NCI-H2029 (cell line): Measurements from ENCODE around the gene PSMD1.
"Not testable (repeated sequence)": the region's sequence is repeated elsewhere in the genome, so short reads cannot be mapped to it uniquely, and the experiment has no call there.

Experiments
- DNase-seq: peaks from one replicate; lab custom pipeline; 2025; lab: John Stamatoyannopoulos, UW

The PSMD1 gene

DNA sequence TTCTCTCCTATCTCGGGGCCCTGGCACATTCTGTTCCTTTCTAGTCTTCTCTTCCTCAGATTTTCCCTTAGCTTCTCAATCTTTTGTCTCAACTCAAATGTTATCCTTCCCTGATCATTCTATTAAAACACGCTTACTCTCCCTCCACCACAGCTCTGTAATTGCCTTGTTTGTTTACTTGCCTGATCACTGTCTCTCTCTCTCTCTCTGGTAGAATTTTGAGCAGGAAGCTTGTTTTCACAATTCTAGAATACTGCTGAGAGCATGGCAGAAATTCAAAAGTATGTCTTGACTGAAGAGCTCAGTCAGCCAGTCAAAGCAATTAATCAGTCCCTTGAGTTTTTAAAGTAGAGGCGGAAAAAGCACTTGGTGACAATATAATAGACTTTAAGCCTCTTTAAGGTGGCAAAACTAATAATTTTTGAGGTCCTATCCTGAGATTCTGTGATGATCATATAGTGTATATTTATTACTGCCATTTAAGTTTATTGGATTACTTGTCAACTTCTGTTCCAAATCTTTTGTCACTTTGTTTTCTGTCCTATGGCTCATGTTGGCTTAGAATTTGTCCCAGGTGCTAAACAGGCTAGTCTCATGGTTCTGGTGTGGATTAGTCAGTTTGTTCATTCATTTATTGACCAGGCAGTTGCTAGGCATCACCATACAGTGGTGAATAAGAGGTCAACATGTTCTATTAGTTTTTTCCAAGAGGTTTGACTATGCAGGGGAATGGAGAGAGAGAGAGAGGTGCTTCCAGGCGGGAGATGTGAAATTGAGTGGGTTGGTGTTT lies 2.3 kb downstream of the PSMD1 start:
- no peak for DNase-seq

DNA sequence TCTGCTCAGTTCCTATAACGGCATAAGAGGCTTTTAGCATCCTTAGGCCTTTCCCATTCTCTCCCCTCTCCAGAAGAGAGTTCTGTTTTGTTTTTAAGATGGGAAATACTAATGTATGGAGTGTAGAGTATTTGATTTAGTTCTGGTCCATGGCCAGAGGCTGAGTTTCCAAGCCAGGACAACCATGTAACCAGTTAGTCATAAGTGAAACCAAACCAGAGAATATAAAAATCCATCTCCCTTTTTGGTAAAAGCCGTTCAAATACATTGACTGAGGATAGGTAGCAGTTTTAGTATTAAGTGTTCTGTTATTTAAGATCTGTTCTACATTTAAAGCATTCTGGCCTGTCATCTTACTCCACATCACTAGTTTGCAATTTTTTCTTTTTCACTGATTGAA lies 3.1 kb downstream of the PSMD1 start:
- no peak for DNase-seq

DNA sequence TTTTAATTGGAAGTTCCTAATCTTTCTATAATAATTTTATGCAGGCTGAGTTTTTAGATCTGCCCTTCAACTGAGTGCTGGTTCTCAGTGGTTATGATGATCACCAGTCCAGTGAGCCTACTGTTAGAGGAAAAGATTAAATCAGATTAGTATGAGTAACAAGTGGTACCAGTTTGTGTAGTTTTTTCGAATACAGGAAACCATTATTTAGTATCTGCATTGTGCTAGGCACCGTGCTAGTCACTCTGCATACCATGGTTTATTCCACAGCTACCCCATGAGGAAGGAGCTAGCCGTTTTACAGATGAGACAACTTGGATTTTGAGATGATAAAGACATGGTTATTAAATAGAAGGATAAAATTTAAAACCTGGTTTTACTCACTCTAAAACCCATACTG lies 6.1 kb downstream of the PSMD1 start:
- no peak for DNase-seq

DNA sequence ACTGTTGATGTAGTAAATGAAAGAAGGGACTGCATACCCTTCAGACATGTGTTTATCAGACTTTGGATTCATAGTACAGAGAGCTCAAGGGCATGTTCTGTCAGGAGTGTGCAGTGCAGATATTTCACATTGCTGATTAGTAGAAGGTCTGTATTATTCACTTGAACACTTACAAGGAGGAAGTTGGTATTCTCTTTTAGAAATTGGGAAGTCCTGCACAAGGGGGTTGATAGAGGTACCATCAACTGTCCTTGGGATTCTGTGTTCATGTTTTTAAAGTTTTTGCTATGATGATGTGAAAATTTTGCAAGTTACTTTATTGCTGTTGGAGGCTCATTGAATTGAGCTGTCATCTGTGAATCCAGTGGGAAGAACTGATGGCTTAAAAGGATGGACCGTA lies 6.7 kb downstream of the PSMD1 start:
- DNase-seq: no peak

DNA sequence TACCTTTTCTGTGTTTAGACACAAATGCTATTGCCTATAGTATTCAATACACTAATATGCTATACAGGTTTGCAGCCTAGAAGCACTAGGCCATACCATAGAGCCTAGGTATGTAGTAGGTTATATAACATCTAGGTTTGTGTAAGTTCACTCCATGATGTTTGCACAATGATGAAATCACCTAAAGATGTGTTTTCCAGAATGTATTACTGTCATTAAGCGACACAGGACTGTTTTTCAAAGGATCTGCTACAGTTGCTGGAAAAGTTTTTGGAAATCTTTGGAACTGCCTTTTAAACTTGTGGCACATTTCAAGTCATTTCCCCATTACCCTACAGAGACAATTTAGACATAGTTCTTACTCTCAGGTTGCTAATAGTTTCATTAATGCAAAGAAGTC lies 9.3 kb downstream of the PSMD1 start:
- DNase-seq: no peak

DNA sequence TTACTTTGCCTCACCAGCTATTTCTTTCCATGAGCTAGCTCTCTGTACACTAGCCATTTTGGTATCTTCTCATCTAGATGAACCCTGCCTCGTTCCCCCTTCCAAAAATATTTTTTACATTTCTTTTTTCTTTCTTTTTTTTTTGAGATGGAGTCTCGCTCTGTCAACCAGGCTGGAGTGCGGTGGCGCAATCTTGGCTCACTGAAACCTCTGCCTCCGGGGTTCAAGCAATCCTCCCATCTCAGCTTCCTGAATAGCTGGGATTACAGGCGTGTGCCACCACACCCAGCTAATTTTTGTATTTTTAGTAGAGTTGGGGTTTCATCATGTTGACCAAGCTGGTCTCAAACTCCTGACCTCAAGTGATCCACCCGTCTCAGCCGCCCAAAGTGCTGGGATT lies 10.9 kb downstream of the PSMD1 start:
- DNase-seq: not testable (repeated sequence)

DNA sequence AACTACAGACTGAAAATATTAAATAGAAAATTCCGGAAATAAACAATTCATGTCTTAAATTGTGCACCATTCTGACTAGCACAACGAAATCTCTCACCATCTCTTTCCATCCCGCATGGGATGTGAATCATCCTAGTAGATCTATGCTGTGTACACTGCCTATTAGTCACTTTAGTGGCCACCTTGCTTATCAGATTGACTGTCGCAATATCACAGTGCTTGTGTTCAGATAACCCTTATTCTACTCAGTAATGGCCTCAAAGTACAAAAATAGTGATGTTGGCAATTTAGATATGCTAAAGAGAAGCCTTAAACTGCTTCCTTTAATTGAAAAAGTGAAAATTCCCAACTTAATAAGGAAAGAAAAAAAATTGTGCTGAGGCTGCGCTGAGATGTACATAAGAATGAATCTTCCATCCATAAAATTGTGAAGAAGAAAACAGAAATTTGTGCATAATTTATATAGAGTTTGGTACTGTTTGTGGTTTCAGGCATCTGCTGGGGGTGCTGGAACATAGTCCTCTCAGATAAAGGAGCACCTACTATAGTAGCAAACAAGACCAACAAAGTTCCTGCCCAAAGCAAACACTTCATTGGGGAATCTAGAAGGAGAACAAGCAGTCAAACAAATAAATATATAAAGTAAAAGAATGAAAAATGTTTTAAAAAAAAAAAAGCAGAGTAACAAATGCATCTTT lies 12.0 kb downstream of the PSMD1 start:
- DNase-seq: no peak

DNA sequence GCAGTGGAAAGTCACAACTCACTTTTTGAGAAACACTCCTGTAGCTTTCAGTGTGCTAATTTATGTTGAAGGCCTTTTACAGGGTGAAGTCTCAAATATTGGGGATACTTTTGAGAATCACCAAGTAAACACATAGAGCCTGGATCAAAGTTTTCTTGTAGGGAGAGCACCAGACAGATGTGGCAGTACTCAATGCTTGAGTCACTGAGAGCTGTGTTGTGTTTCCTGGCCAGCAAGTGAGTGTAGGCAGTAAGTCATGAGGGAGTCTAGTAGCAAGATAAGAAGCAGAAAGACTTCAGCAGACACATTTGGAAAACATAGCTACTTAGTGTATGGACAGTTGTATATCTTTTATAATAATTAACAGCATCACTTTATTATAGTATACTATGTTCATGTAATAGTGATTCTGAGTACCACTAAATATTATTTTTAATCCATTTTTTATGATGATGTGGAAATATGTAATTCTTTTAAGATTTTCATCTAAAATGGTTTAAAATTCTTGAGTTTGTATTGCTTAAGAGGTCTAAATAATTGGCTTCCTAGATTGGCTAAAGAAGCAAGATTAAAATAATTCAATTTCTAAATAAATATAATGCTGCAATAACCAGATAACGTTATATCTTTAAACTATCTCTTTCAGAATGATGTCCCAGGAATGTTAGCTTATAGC lies 12.8 kb downstream of the PSMD1 start:
- no peak for DNase-seq

DNA sequence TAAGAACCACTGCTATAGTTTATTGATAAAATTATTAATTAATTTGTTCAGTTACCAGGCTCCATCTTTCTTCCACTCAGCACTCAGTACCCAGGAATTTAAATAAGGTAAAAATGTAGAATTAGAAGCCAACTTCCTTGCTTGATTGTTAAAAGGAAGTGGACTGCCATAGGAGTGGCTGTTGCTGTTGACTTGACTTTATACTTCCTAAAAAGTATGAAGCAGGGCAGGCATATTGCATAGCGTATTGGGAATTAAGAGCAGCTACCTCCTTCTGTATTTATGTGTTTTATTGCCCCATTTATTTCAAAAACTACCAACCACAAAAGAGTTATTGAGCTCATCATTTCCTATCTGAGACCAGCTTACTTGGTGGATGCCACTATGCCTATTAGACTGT lies 27.9 kb downstream of the PSMD1 start:
- no peak for DNase-seq

DNA sequence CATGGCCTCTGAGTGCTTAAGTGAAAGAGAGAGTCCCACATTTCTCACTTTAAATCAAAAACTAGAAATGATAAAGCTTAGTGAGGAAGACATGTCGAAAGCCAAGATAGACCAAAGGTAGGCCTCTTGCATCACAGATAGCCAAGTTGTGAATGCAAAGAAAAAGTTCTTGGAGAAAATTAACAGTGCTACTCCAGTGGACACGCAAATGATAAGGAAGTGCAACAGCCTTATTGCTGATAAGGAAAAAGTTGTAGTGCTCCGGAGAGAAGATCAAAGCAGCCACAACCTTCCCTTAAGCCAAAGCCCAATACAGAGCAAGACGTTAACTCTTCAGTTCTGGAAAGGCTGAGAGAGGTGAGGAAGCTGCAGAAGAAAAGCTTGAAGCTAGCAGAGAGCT lies 32.1 kb downstream of the PSMD1 start:
- no peak for DNase-seq

DNA sequence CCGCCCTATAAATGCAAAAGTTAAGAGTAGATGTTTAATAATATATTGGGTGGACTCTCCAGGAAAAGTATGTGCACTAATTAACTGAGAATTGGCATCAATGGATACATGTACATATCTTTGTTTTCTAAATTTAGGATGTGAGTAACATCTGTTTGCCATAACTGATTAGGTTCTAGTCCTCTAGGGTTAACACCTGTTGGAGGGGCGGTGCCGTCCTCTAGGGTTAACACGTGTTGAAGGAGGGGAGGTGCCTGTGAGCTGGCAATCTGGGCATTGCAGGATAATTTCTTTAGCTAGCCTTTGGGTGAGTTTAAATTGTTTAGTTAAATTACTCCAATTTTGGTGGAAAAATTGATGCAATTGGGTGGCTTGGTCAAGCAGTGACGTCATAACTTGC lies 37.3 kb downstream of the PSMD1 start:
- no peak for DNase-seq

DNA sequence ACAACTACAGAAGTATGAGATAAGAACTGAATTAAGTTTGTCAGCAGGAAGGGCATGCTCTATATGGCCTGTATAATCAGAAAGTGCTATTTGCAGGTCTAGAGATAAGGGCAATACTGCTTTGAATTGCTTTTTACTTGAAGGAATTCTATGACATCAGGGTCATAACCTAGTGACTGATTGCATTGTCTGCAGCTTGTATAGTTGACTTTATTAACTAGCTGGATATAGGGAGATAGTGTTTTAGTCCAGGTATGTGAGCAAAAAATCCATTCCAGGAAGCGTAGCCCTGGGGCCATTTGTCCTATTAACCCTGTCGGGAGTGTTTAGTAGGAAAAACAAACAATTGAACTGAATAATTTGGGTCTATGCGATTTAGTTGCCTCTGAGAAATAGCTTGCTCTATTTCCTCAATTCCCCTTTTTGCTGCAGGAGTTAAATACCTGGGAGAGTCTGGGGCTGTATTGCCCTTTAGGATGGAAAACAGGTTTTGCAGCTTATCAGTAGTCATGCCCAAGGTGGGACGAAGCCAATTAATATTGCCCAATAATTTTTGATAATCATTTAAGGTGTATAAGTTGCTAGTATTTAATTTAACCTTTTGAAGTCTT lies 38.2 kb downstream of the PSMD1 start:
- DNase-seq: no peak

DNA sequence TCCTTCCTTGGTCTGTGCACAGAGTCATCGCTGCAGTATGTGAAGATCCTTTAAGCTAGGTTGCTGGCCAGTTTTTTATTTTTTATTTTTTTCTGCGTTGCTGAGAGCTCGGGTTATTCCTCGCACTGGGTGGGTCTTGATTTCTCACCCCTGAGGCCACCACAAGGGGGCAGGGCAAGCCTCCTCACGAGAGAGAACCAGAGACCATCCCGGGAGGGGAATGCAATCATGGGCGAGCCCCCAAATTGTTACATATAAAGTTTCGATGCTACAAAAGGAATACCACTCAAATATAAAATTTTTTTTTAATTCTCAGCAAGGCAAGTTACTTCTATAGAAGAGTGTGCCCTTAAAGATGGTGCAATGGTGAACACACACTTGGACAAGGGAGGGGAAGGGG lies 43.3 kb downstream of the PSMD1 start:
- no peak for DNase-seq

DNA sequence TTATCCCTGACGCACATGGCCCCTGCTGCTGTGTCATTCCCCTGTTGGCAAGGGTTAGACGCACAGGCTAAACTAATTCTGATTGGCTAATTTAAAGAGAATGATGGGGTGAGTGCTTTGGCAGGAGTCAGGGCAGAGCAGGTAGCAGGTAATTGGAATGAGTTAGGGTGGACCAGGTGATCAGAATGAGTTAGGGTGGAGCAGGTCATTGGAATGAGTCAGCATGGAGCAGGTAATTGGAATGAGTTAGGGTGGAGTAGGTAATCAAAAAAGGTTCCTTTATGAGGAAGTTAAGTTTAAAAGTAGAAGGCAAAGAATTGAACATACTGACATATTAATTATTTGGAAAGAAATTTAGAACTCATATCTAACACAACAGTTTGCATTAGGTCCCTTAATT lies 43.7 kb downstream of the PSMD1 start:
- not testable (repeated sequence) for DNase-seq

DNA sequence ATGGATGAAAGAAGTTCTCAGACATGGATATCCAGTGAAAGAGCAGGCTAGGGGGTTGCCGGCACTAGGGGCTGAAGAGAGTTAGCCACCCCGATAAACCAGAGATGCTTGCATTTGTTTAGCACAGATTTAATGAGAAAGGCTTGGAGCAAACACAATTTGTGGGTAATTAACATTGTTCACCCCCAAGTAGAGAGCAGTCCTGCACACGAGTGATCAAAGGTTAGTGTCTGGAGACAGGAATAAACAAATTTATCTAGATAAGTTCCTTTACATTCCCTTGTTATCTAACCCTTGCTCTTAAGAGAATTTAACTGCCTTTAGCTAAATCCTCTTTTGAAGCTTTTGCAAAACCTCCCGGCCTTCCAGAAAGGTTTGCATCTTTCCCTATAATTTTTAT lies 44.3 kb downstream of the PSMD1 start:
- no peak for DNase-seq

DNA sequence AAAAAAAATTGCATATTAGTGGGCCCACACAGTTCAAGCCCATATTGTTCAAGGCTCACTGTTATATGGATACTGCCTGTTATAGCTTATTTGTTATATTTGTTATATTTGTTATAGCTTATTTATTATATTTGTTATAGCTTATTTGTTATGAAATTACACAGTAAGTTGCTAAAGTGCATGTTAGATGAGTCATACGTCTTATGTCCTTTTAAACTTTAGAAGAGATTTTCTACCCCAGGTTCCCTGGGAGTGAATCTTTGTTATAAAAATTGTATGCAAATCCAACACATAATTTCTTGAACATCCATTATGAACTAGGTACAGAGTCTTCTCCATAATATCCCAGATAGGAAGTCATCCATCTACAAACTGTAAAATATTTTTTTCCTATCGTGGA lies 46.1 kb downstream of the PSMD1 start:
- no peak for DNase-seq

DNA sequence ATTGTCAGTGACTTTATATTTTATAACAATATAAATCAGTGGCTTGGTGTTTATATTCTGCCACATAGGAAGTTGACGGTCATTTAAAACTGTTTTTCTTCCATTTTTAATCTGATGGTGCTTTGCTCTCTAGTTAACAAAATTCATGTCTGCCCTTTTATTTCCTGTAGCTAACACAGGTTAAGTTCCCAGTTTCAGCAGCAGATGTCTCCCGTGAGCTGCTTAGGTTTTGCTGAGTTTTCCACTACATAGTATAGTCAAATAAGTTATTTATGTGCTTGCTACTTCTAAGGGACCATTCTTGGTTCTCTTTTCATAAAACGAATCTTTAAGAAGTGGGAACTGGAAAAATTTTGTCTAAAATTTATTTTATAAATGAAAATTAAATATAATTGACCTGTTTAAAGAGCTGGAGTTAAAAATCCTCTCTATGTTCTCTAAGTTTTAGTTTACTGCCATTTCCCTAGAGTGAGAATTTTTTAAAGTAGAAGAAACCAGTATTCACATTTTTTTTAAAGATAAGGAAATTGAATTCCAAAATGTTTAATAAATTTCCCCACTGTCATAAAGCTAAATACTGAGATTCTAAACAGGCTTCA lies 47.5 kb downstream of the PSMD1 start:
- DNase-seq: no peak

DNA sequence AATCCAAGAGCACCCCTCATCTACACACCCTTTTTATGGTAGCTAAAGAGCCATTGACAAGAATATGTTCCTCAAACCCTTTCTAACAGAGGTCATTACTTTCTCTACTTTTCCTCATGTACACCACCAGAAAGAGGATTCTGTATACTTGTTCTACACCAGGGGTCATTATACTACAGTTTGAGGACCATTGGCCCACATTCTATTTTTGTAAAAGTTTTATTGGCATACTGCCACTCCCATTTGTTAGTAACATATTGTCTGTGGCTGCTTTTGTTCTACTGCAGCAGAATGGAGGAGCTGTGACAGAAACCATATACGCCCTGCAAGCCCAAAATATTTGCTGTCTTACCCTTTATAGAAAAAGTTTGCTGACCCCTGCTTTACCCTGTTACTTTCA lies 53.9 kb downstream of the PSMD1 start:
- no peak for DNase-seq

DNA sequence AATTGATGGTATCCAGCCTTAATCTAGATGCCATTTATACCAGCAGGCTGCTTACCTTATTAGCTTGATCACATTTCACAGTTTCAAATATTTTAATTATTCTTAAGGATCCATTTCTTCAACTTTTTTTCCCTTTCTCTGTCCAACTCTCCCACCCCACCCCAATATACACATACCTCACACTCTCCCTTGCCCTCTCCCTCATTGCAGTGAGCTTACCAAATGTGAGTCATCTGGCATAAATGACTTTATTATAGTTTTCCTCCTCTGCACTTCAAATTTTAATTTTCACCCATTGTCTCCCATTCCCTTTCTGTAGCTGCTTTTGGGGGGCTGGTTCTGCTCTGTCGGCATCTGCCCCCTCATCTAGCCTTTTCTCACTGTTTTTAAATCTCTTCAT lies 55.3 kb downstream of the PSMD1 start:
- DNase-seq: no peak

DNA sequence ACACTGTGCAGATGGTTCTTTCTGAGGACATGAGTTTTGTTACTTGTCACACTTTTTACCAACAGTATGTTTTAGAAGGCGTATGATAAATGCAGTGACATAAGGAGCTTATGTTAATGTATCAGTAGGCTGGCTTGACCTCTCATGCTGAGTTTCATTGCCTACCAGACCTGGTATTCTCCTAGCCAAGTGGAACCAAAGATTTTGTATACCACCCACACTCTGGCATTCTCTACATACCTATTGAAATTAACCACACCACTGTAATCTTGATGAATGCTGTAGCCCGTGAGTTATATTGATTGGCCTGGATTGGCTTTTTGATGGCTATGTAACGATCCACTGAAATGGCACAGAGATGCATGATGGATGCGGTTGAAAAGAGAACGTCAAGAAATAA lies 56.8 kb downstream of the PSMD1 start:
- DNase-seq: no peak

DNA sequence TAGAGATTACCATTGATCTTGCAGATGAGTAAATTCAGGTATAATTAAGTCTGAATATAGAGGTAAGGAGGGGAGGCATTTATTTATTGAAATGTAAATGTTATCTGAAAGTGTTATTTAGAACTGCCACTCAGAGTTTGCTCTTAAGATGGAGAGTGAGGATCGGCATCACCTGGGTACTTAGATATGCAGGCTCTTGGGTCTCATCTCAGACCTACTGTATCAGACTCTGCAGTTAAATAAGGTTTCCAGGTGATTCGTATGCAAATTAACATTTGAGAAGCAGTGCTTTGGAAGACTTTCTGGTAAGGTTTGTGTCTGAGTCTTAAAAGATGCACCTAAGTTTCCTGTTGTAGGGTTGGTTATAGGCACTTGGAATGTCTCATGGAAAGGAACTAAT lies 59.0 kb downstream of the PSMD1 start:
- no peak for DNase-seq

DNA sequence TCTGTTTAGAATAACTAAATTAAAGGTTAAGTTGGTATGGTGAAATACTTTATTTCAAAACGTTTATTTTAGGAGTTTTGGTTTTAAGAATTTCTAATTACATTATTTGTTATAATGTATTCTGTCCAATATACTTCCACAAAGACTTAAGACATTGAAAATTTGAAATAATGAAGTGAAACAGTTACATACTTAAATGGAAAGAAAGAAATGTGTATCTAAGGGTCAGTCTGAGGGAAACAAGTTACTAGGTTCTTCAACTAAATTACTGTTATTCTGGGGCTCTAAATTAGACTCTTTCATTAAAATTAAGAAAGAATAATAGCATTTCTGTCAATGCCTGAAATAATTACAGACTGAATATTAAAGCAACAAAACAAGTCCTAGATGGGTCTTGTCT lies 60.5 kb downstream of the PSMD1 start:
- DNase-seq: no peak
